SH-SY5Y (cell line): ENCODE results near the gene TCFL5.

ENCODE experiments used
- GATA2 ChIP-seq: IDR thresholded peaks from 2 replicates; pipeline ENCODE4 v1.6.1; 2011; ENCODE audit warnings: mild to moderate bottlenecking, low read depth, low read length
- GATA3 ChIP-seq: IDR thresholded peaks from 2 replicates; pipeline ENCODE4 v1.6.1; 2011; ENCODE audit warnings: low read depth, mild to moderate bottlenecking, low read length, moderate library complexity

TCFL5 gene

GRCh38 chr20:62888406-62888805 lies 26.8 kb upstream of the TCFL5 start:
- no peak for TF ChIP-seq GATA3
- TF ChIP-seq GATA2 = no peak

DNA sequence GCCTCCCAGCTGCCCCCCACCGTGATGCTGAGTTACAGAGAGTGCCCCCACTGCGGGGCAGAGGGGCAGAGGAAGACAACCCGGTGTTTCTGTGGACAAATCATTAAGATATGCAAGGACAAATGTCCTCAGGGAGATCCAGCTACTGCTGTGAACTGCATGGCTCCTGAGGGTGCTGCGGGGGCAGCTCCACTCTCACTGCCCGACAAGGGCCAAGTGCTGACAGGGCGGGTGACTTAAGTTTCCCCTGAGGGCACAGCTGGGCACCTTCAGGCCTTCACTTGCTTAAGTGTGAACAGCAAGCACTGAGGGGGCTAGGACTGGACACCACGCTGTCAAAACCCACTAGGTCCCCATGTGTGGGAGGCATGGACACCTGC lies 26.2 kb upstream of the TCFL5 start:
- TF ChIP-seq GATA2 = no peak
- no peak for TF ChIP-seq GATA3

- TF ChIP-seq GATA3 = no peak
- no peak for TF ChIP-seq GATA2
These were observed 25.7 kb upstream of the TCFL5 start for GRCh38 chr20:62887152-62887859.

DNA sequence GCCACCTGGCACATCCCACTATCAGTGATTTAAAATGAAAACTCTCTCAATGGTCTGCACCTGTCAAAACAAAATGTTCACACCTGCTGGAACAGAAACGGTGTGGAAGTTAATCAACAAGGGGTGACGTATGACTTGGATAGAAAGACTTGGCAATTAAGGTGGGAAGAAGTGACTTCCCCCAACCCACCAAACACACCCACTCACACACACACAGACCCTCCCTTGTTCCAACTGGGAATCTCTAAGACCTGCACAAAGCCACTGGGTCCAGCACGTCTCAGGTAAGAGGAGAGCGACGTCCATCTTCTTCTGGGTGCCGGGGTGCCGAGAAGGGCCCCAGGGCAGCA lies 25.1 kb upstream of the TCFL5 start:
- no peak for TF ChIP-seq GATA3
- no peak for TF ChIP-seq GATA2

DNA sequence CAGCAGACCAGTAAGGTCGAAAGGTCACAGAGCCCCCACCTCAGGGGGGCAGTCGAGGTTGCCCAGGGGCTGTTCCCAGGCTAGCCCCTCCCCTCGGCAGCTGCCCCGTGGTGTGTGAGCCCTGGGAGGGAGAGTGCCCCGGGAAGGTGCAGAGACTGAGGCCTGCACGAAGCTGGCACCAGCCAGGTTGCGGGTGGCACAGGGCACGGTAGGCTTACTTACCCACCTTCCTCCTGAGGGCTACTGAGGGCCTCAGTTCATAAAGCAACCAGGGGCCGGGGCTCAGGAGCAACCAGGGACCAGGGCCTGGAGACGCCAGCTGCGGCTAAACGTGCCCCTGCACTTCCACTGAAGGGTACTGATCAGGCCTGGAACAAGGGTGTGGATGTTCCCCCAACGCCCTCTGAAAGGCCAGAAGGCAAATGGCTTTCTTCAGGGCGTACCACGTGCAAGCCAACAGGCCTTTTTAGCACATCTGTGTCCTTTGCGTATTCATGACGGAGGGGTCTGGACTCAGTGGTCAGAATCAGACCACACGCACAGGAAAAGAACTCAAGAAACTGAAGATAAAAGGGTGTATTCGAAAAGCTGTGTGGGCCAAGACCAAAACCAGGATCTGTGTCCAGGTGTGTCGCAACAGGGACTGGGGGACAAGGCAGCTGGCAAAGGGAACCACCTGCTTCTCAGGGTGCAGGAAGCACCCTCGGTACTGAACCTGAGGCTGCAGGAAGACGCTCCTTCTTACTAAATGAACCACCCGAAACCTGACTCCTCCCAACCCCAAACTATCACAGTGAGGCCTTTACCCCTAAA lies 24.5 kb upstream of the TCFL5 start:
- TF ChIP-seq GATA2 = no peak
- no peak for TF ChIP-seq GATA3

DNA sequence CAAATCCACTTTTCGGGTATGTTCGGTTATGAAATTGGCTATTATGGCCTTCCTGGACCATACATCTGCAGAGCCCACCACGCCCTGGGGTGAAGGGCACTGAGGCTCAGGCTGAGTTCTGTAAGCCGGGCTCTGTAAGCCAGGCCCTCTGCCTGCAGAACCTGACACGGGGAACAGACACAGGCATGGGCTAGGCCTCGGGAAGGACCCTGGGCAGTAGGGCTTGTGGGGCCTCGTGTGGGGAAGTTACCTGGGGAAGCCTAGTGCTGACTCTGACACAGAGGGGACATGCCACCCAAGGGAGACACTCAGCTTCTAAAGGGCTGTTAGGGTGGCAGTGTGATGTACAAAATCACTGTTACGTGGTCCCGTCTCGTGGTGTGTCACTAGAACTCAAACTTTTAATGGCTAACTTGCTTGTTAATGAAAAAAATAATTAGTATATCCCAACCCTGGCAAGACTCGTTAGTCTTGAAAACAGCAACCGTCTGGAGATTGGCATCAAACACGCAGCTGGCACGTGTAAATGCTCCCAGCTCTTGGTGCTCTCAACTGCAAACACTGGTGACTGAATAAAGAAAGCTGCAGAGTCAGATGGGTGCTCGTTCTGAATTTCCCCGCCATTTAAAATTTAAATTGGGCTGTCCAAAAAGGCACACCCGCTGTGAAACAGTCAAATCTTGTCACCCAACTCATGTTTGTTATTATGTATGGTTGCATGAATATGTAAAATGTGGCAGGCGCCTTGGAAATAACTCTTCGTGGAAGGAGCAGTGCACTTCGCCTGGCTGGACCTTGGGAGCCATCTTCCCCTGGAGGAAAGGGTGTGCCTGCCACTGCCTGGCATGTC lies 23.6 kb upstream of the TCFL5 start:
- TF ChIP-seq GATA3 (no peak), GATA2 (no peak)

DNA sequence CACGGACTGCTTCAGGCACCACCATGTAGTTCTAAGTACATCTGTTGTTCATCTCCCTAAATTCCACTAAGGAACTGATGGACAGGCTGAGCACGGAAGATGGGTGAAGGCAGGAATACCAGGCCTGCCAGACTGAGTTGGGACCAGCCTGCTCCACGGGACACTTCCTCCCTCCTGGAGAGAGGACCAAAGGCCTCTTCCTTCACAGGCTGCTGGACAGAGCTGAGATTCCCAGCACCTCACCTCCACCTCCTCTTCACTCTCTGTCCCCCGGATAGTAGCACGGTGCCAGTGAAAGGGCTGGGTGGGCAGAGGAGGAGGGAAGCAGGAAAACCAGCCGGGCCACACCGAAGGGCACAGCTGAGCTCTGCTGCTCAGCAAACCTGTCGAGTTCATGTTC lies 22.9 kb upstream of the TCFL5 start:
- TF ChIP-seq GATA3 (no peak), GATA2 (no peak)

DNA sequence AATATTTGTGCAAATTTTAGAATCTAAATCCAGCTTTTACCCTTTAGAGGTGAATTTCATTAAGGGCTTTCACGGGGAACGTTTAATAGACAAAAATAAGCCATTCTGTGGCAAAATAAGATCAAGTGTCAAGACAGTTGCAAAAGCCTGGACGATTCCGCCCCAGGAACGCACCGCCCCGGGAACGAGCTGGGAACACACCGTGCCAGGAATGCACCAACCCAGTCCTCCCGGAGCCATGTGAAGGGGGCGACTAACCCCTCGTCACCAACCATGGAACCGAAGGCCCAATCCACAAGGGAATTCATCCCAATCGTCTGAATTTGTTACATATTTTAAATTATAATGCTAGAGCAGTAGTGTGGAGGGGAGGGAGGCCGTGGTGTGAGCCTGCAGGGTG lies 20.8 kb upstream of the TCFL5 start:
- TF ChIP-seq GATA3 = no peak

DNA sequence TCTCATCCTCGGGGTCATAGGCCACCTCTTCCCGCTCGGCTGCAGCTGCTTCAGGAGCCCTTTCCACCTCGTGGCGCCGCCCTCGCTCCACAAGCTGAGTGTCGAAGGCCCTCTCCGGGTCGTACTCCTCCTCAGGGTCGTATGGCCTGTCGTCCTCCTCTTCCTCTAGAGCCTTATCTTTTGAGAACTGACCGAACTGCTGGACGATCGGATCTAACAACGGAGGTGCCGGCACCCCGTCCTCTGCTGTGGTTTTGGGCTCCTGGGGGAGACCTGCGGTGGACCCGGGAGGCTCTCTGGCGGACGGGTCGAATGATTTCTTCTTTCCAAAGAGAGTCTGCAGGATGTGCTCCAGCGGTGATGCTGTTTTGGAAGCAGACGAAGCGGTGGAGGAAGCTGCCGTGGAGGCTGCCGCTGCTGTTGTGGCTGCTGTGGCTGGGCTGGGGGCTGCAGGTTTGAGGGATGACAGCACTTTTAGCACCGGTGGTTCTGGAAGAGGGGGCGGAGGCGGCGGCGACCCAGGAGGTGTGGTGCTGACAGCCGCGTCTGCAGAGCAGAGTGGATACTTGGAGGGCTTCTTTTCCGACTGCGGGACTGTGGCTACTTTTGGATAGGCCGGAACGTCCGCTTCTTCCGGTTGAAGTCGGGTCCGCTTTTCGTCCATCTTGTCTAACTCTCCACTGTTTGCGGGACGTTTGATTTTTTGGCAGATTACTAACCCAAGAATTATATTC lies 20.2 kb upstream of the TCFL5 start:
- TF ChIP-seq GATA2 (no peak), GATA3 (no peak)

DNA sequence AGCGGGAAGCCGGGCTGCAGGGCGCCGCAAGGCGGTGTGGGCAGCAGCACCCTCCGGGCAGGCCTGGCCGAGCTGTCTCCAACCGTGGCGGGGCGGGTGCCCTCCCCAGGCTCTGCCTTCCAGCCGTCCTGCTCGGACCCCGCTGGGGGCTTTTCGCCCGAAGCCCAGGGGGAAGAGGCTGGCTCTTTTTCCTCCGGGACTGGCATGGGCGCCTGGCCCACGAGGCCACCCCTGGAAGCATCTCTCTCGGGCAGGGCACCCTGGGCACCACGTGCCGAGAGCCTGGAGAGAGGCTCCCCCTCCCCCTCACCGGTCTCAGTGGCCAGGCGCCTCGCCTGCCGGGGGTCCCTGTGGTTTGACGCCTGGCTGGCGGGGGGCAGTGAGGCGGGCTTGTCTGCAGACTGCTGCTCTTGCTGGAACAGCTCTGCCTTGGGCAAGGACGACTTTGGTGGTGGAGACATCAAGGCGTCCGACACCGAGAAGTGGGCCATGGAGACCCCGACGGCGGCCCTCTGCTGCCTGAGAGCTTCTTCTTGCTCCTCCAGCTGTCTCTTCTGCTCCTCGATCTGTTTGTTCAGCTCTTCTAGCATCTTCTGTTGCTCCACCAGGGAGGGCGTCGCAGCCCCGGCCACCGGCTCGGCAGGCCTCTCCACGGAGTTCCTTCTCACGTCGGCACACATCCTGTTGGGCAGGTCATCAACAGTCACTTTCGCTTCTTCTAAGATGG lies 19.5 kb upstream of the TCFL5 start:
- TF ChIP-seq GATA3 (no peak), GATA2 (no peak)

DNA sequence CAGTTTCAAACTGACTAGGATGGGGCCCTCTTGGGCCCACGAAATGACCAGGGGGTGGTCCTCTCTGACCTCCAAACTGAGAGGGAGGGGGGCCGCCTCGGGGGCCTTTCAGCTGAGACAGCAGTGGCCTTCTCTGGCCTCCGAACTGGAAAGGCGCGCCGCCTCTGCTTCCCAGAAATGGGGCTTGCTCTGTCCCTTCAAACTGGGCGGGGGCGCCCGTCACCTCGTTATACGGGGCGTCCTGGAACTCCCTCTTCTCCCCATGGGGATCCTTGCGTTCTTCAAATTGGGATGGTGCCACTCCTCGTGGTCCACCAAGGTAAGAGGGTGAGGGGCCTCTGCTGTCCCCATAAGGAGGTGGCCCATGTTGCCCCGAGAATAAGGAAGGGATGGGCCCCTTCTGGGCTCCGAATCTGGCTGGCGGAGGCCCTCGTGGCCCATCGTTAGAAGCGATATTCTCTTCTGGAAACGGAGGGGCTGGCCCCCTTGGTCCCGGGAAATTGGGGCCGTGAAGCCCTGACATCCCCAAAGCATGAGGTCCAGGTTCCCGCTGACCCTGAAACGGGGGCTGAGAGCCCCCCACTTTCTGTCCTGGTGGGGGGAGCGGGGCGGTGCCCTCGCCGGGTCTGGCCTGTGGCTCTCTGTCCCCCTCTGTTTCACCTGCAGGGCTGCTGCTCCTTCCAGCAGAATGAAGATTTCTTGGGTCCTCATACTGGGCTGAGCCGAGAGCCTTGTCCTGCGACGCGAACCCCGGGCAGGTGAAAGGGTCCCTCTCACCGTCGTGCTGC lies 18.7 kb upstream of the TCFL5 start:
- TF ChIP-seq GATA2 (no peak), GATA3 (no peak)

GRCh38 chr20:62879275-62880146 lies 17.9 kb upstream of the TCFL5 start:
- TF ChIP-seq GATA2 (no peak), GATA3 (no peak)
